ENCODE data around the gene PTPRM. TPM values are rescaled to one million over a fixed set of nuclear protein-coding genes. Genes with fewer than 3 reads are reported as not detected.

Gene PTPRM
- total and polyA plus RNA-seq, 12 donors = 31.7 to 116 (median 61.2) TPM

- 79 to 90% (median 83%) methylated on average over 3 of the region's 3 CpGs for WGBS, 4 donors
- Histone ChIP-seq H3K4me1 (replicated peaks in 1 of 2) (no peaks in the 10 kb centered on the region), H3K9me3 (replicated peaks in 1 of 3) (no peaks in the 10 kb centered on the region), H3K4me3 (no peak overlapping the region), H3K36me3 (replicated peaks in 1 of 2) (no peaks in the 10 kb centered on the region), H3K27ac (no peak overlapping the region), H3K27me3 (no peaks in the 10 kb centered on the region)
- TF ChIP-seq CTCF (IDR thresholded peaks at IDR 0.05) = no peak
- no peak for TF ChIP-seq POLR2A (IDR thresholded peaks at IDR 0.05)
- intact Hi-C loops (cut with DNase I) = loop anchor here in 1 of 2 donors (10.0 kb wide), 1 partner anchor 303 kb away; no protein-coding TSS in a partner anchor
- DNase-seq = no peak
These were observed 514.9 kb downstream of the PTPRM start for GRCh38 chr18:8081872-8082553.

DNA sequence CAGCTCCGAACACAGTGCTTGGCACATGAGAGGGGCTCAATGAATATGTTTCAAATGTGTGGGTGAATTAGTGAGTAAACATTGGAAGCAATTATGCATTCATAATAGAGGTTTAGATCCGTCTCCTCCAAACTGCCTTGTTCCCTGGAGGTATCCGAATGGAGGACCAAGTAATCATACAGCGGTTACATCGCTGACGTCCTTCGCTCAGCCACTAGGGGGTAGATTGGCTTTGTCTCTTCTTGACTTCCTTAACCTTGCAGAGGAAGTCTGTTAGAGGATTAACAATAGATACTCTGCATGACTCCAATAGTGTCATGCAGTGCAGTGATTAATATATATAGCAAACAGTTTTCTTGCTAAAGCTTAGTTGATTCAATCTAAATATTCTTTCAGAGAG lies 517.0 kb downstream of the PTPRM start:
- peak; percentile 21 to 78 (median 36) for DNase-seq
- intact Hi-C loops (cut with DNase I) = loop anchor here in 1 of 2 donors (10.0 kb wide), 1 partner anchor 301 kb away; no protein-coding TSS in a partner anchor
- Histone ChIP-seq H3K27me3 (no peaks in the 10 kb centered on the region), H3K27ac (no peak overlapping the region), H3K36me3 (replicated peaks in 1 of 2) (no peaks in the 10 kb centered on the region), H3K4me3 (no peak overlapping the region), H3K9me3 (replicated peaks in 1 of 3) (no peaks in the 10 kb centered on the region), H3K4me1 (replicated peaks in 1 of 2) (no peaks in the 10 kb centered on the region)
- 42 to 77% (median 53%) methylated on average over 7 of the region's 7 CpGs for WGBS, 4 donors
- no peak for TF ChIP-seq POLR2A (IDR thresholded peaks at IDR 0.05)
- TF ChIP-seq CTCF (IDR thresholded peaks at IDR 0.05) = peak; percentile 29 to 65 (median 56)

- TF ChIP-seq CTCF (IDR thresholded peaks at IDR 0.05) (no peak), POLR2A (IDR thresholded peaks at IDR 0.05) (no peak)
- no peaks in the 10 kb centered on the region for H3K27me3 ChIP-seq
- intact Hi-C loops (cut with DNase I) = loop anchor here in 1 of 2 donors (10.0 kb wide), 1 partner anchor 296 kb away; no protein-coding TSS in a partner anchor
- no peak overlapping the region for H3K4me3 ChIP-seq
- no peaks in the 10 kb centered on the region for H3K36me3 ChIP-seq (replicated peaks in 1 of 2)
- H3K27ac ChIP-seq = no peak overlapping the region
- DNase-seq = no peak
- H3K9me3 ChIP-seq (replicated peaks in 1 of 3) = no peaks in the 10 kb centered on the region
- WGBS, 4 donors = 87 to 95% (median 93%) methylated on average over 3 of the region's 3 CpGs
- no peaks in the 10 kb centered on the region for H3K4me1 ChIP-seq (replicated peaks in 1 of 2)
These were observed 521.5 kb downstream of the PTPRM start for GRCh38 chr18:8088626-8089025.

DNA sequence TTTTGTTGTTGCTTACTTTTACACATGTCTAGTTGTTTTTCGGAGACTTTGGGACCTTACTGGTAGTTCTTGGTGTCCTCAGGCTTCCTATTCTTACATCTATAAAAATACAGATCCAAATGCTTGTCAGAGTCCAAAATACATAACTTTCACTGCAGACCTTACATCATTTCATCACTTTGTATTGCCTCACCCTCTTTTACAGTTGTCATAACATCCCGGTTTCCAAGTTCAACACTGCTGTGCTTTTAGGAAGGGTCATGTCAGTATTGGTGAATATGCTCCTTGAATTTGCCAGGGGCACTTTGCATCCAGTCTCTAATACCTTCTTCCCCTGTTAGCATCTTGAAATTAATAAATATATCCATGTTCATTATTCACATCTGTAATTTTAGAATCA lies 523.9 kb downstream of the PTPRM start:
- Histone ChIP-seq H3K27me3 (no peaks in the 10 kb centered on the region), H3K4me3 (no peak overlapping the region), H3K9me3 (replicated peaks in 1 of 3) (no peaks in the 10 kb centered on the region), H3K27ac (no peak overlapping the region), H3K36me3 (replicated peaks in 1 of 2) (no peaks in the 10 kb centered on the region), H3K4me1 (replicated peaks in 1 of 2) (no peaks in the 10 kb centered on the region)
- 80 to 87% (median 83%) methylated on average over 2 of the region's 2 CpGs for WGBS, 4 donors
- DNase-seq = no peak
- TF ChIP-seq CTCF (IDR thresholded peaks at IDR 0.05) = no peak
- TF ChIP-seq POLR2A (IDR thresholded peaks at IDR 0.05) = no peak
- intact Hi-C loops (cut with DNase I) = no loop called here
